Esophagus muscularis mucosa (tissue), 4 donors: ENCODE data around the gene CTIF. TPM values are rescaled to one million over a fixed set of nuclear protein-coding genes. Genes with fewer than 3 reads are reported as not detected.

Experiments used
- DNase-seq: peaks from one replicate; pipeline ENCODE4 v3.0.0-alpha.2; 2017; ENCODE audit errors: extremely low spot score
- H3K27ac ChIP-seq, 4 donors: fragments of 200-600 bp; sonication (generic); replicated peaks in 1 of 4; 1 replicate in 3 of 4; 2 replicates in 1 of 4; pipeline ENCODE4 v1.5.1; 2016 to 2019; ENCODE audit warnings: mild to moderate bottlenecking in 1 of 4
- H3K27me3 ChIP-seq, 4 donors: fragments of 200-600 bp; sonication (generic); one replicate each; pipeline versions ENCODE4 v1.5.1 to v1.6.0; 2016 to 2019
- H3K36me3 ChIP-seq, 4 donors: fragments of 200-600 bp; sonication (generic); one replicate each; pipeline ENCODE4 v1.5.1; 2016 to 2019
- H3K4me1 ChIP-seq, 4 donors: fragments of 200-600 bp; sonication (generic); one replicate each; pipeline ENCODE4 v1.5.1; 2016 to 2019
- H3K4me3 ChIP-seq, 4 donors: fragments of 200-600 bp; sonication (generic); 1 replicate in 2 of 4; 2 replicates in 2 of 4; pipeline ENCODE4 v1.5.1; 2016 to 2019; ENCODE audit warnings: mild to moderate bottlenecking in 4 of 4, moderate library complexity in 1 of 4
- H3K9me3 ChIP-seq, 4 donors: fragments of 200-600 bp; sonication (generic); 1 replicate in 3 of 4; 2 replicates in 1 of 4; pipeline ENCODE4 v1.5.1; 2016 to 2019
- CTCF ChIP-seq, 3 experiments: fragments of 200-600 bp in 2 of 3; fragments of 450-650 bp in 1 of 3; sonication (generic) in 2 of 3; IDR thresholded peaks; one replicate each; pipeline ENCODE4 v1.5.1; 2017 to 2019; ENCODE audit warnings: antibody characterized with exemption in 3 of 3, mild to moderate bottlenecking in 2 of 3, moderate library complexity in 1 of 3
- EP300 ChIP-seq: sonication (generic); formaldehyde crosslinking; IDR thresholded peaks from one replicate; pipeline ENCODE4 v1.6.1; 2017; ENCODE audit warnings: antibody characterized with exemption
- POLR2A ChIP-seq: fragments of 450-650 bp; IDR thresholded peaks from one replicate; pipeline ENCODE4 v1.6.1; 2017; ENCODE audit warnings: antibody characterized with exemption, moderate library complexity, mild to moderate bottlenecking, low read depth
- POLR2AphosphoS5 ChIP-seq, 2 donors: sonication (generic); formaldehyde crosslinking; IDR thresholded peaks; one replicate each; pipeline ENCODE4 v1.6.1; 2017; ENCODE audit warnings: antibody characterized with exemption in 2 of 2
- WGBS: methylation state at CpG from one replicate; pipeline ENCODE4 v1.1.5; 2018; 5-methylcytosine and 5-hydroxymethylcytosine counted together
- intact Hi-C: fragments of 100-400 bp; cut with DNase I; formaldehyde crosslinking; loops from one replicate; pipeline ENCODE4 v1.15.1; 2023
- total RNA-seq, 4 donors: library from RNA; depleted of rRNA; stranded (reverse); fragments of >200 nt; gene quantifications; one replicate each; pipeline versions ENCODE4 v1.1.0 to v1.2.1, GENCODE V29; 2016

The CTIF gene
- total RNA-seq, 4 donors from 2014 or later = 63.1 to 137 (median 87.7) TPM

GRCh38 chr18:48621815-48622555, 83.2 kb downstream of the CTIF start:
- H3K4me3 ChIP-seq = no peak overlapping the region
- intact Hi-C loops = no loop called here
- H3K9me3 ChIP-seq = no peaks in the 10 kb centered on the region
- DNase-seq = no peak
- peak overlapping the region; percentile 68 to 87 (median 84) for H3K27ac ChIP-seq
- TF ChIP-seq POLR2AphosphoS5 (IDR thresholded peaks at IDR 0.05) = no peak
- H3K36me3 ChIP-seq = peaks cover 0 to 24% (median 14%) of the 10 kb centered on the region in 4 donors
- no peaks in the 10 kb centered on the region for H3K27me3 ChIP-seq
- WGBS = 75% methylated on average over 11 of the region's 11 CpGs
- H3K4me1 ChIP-seq = peaks cover 22 to 55% (median 50%) of the 10 kb centered on the region in 4 donors

GRCh38 chr18:48622911-48623431, 84.1 kb downstream of the CTIF start:
- Histone ChIP-seq H3K27ac (peak overlapping the region; percentile 68 to 87 (median 84)), H3K4me3 (no peak overlapping the region), H3K9me3 (no peaks in the 10 kb centered on the region), H3K27me3 (no peaks in the 10 kb centered on the region), H3K36me3 (peaks cover 0 to 27% (median 14%) of the 10 kb centered on the region in 4 donors), H3K4me1 (peaks cover 17 to 52% (median 46%) of the 10 kb centered on the region in 4 donors)
- no peak for DNase-seq
- intact Hi-C loops = no loop called here
- WGBS = 50% methylated on average over 10 of the region's 13 CpGs
- no peak for TF ChIP-seq EP300
- TF ChIP-seq POLR2A = no peak
- peak in 1 of 2 donors; percentile 28 for TF ChIP-seq POLR2AphosphoS5 (IDR thresholded peaks at IDR 0.05)
- no peak for TF ChIP-seq CTCF (IDR thresholded peaks at IDR 0.05)

GRCh38 chr18:48623468-48624235, 84.8 kb downstream of the CTIF start:
- intact Hi-C loops = no loop called here
- no peak for DNase-seq
- H3K27me3 ChIP-seq = no peaks in the 10 kb centered on the region
- peak overlapping the region; percentile 68 to 87 (median 84) for H3K27ac ChIP-seq
- no peak overlapping the region for H3K4me3 ChIP-seq
- TF ChIP-seq POLR2AphosphoS5 (IDR thresholded peaks at IDR 0.05) = peak in 1 of 2 donors; percentile 32
- no peak for TF ChIP-seq EP300
- no peak for TF ChIP-seq POLR2A
- peaks cover 0 to 32% (median 17%) of the 10 kb centered on the region in 4 donors for H3K36me3 ChIP-seq
- no peaks in the 10 kb centered on the region for H3K9me3 ChIP-seq
- peaks cover 17 to 56% (median 48%) of the 10 kb centered on the region in 4 donors for H3K4me1 ChIP-seq
- WGBS = 77% methylated on average over 7 of the region's 7 CpGs

- Histone ChIP-seq H3K27me3 (no peaks in the 10 kb centered on the region), H3K9me3 (no peaks in the 10 kb centered on the region), H3K4me3 (no peak overlapping the region), H3K27ac (peak overlapping the region; percentile 68 to 87 (median 84)), H3K4me1 (peaks cover 17 to 68% (median 60%) of the 10 kb centered on the region in 4 donors), H3K36me3 (peaks cover 0 to 34% (median 13%) of the 10 kb centered on the region in 4 donors)
- intact Hi-C loops = no loop called here
- no peak for TF ChIP-seq POLR2AphosphoS5 (IDR thresholded peaks at IDR 0.05)
- TF ChIP-seq POLR2A = no peak
- no peak for TF ChIP-seq CTCF (IDR thresholded peaks at IDR 0.05)
- TF ChIP-seq EP300 = no peak
- 92% methylated on average over 4 of the region's 4 CpGs for WGBS
- no peak for DNase-seq
Observed at GRCh38 chr18:48624856-48625255, 86.0 kb downstream of the CTIF start.

DNA sequence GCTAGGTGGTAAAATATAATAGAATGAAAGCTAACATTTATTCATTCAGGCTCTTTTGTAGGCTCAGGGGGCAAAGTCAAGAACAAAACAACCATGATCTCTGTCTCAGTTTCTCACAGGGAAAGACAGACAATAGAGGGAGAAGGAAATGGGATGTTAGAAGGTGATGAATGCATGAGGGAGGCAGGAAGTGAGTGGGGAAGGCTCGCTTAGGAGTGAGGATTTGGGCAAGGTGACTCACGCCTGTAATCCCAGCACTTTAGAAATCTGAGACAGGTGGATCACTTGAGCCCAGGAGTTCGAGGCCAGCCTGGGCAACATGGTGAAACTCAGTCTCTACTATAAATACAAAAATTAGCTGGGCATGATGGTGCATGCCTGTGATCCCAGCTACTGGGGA, 88.4 kb downstream of the CTIF start:
- no peaks in the 10 kb centered on the region for H3K9me3 ChIP-seq
- H3K4me3 ChIP-seq = no peak overlapping the region
- peak overlapping the region in 3 of 4 donors; percentile 15 to 23 (median 21) for H3K27ac ChIP-seq
- no peak for TF ChIP-seq POLR2AphosphoS5 (IDR thresholded peaks at IDR 0.05)
- DNase-seq = no peak
- 84% methylated on average over 3 of the region's 3 CpGs for WGBS
- peaks cover 12 to 61% (median 50%) of the 10 kb centered on the region in 4 donors for H3K4me1 ChIP-seq
- intact Hi-C loops = no loop called here
- H3K27me3 ChIP-seq = no peaks in the 10 kb centered on the region
- H3K36me3 ChIP-seq = peaks cover 0 to 20% (median 12%) of the 10 kb centered on the region in 4 donors
